Lower leg skin (tissue), 4 donors: ENCODE measurements around the gene HMCN2. TPM values are rescaled to one million over a fixed set of nuclear protein-coding genes. Genes with fewer than 3 reads are reported as not detected.

ENCODE experiments used
- DNase-seq, 2 donors: peaks; one replicate each; pipeline ENCODE4 v3.0.0-alpha.2; 2019; ENCODE audit warnings: low spot score in 2 of 2
- H3K4me3 ChIP-seq: fragments of 200-600 bp; sonication (generic); 2 replicates; pipeline ENCODE4 v1.5.1; 2017; ENCODE audit warnings: mild to moderate bottlenecking, low read depth; ENCODE audit not compliant: poor library complexity, severe bottlenecking
- POLR2A ChIP-seq, 2 donors: fragments of 450-650 bp; IDR thresholded peaks; one replicate each; pipeline ENCODE4 v1.6.1; 2016 to 2017; ENCODE audit warnings: antibody characterized with exemption in 2 of 2, mild to moderate bottlenecking in 1 of 2, moderate library complexity in 1 of 2
- WGBS, 2 donors: methylation state at CpG; one replicate each; pipeline ENCODE4 v1.1.5; 2018; 5-methylcytosine and 5-hydroxymethylcytosine counted together
- intact Hi-C: fragments of 100-400 bp; cut with DNase I; formaldehyde crosslinking; loops from one replicate; pipeline ENCODE4 v1.15.0; 2023; ENCODE audit warnings: low total_unique reads
- total RNA-seq, 4 donors: library from RNA; depleted of rRNA; stranded (reverse); fragments of >200 nt; gene quantifications; one replicate each; pipeline ENCODE4 v1.1.0, GENCODE V29; 2016
- TF ChIP-seq, protein P1 (sequence below), 3 donors: fragments of 450-650 bp; IDR thresholded peaks; one replicate each; pipeline ENCODE4 v1.5.1; 2016; ENCODE audit warnings: antibody characterized with exemption in 3 of 3, mild to moderate bottlenecking in 3 of 3, moderate library complexity in 2 of 3

HMCN2 gene
- total RNA-seq, 4 donors from 2014 or later: 1.9 to 4.3 (median 3.0) TPM

DNA sequence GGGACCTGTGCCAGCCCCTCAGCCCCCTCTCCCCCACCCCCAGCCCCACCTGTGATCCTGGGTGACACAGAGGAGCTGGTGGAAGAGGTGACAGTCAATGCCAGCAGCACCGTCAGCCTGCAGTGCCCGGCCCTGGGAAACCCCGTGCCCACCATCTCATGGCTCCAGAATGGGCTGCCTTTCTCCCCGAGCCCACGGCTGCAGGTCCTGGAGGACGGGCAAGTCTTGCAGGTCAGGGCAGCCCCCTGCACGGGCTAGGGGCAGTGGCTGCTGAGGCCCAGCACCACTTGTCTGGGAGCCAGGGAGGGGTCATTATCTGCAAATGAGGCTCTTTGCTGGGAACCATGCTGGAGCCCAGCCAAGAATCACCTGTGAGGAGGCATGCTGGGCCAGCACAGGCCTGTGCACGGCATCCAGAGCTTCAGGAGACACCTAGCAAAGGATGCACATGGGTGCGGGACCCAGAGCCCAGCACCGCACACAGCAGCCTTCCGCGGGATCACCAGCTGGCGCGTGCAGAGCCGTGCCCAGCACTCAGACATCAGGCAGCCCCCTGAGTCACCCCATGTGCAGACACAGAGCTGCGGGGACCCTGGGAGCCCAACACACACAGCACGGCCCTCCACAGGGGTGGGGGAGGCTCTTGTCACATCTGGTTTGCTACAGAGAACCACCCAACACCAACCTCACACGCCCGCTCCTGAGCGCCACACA lies 117.2 kb downstream of the HMCN2 start:
- H3K4me3 ChIP-seq: no peak overlapping the region
- TF ChIP-seq POLR2A (IDR thresholded peaks at IDR 0.05): no peak
- TF ChIP-seq, protein P1, sequence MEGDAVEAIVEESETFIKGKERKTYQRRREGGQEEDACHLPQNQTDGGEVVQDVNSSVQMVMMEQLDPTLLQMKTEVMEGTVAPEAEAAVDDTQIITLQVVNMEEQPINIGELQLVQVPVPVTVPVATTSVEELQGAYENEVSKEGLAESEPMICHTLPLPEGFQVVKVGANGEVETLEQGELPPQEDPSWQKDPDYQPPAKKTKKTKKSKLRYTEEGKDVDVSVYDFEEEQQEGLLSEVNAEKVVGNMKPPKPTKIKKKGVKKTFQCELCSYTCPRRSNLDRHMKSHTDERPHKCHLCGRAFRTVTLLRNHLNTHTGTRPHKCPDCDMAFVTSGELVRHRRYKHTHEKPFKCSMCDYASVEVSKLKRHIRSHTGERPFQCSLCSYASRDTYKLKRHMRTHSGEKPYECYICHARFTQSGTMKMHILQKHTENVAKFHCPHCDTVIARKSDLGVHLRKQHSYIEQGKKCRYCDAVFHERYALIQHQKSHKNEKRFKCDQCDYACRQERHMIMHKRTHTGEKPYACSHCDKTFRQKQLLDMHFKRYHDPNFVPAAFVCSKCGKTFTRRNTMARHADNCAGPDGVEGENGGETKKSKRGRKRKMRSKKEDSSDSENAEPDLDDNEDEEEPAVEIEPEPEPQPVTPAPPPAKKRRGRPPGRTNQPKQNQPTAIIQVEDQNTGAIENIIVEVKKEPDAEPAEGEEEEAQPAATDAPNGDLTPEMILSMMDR (IDR thresholded peaks at IDR 0.05): no peak
- 61 to 65% methylated on average over 7 to 9 of the region's 20 CpGs for WGBS, 2 donors
- intact Hi-C loops: no loop called here
- DNase-seq: no peak

DNA sequence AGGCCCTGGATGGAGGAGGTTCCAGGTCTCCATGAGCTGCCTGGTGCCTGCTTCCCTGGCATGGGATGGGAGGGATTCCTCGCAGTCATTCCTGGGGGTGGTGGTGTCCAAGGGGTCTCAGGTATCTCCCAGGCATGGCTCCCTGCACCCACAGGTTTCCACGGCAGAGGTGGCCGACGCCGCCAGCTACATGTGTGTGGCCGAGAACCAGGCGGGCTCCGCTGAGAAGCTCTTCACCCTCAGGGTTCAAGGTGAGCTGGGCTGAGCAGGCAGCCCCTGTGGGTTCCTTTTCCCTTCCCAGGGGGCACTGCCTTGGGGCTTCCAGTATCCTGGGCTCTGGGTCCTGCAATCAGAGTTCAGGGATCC lies 117.8 kb downstream of the HMCN2 start:
- intact Hi-C loops: no loop called here
- TF ChIP-seq, protein P1 (IDR thresholded peaks at IDR 0.05): no peak
- no peak for TF ChIP-seq POLR2A (IDR thresholded peaks at IDR 0.05)
- no peak for DNase-seq
- no peak overlapping the region for H3K4me3 ChIP-seq
- no CpG with 5 or more reads among the region's 8 CpGs for WGBS, 2 donors

DNA sequence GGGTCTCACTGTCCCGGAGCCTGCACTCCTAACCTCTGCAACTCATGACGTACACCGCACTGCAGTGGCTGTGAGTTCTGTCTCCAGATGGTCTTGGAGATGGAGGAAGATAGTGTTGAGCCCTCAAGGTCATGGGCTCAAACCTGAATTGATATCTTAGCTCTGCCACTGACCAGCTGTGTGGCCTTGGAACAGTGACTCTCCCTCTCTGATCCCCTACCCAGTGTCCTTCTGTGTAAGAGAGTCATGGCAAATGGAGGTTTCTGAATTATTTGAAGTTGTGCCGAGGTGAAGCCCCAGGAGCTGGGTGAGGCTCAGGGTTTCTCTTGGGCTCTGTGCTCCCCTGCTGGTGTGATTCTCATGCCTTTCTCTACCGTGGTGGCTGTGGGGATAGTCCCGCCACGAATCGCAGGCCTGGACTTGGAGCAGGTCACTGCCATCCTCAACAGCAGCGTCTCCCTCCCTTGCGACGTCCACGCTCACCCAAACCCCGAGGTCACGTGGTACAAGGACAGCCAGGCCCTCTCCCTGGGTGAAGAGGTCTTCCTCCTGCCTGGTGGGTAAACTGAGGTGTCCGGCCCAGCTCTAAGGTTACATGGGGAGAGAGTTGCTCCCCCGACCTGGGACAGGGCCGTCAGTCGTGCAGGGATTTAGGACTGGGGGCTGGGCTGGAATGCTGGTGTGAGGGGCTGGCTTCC lies 118.6 kb downstream of the HMCN2 start:
- no peak overlapping the region for H3K4me3 ChIP-seq
- intact Hi-C loops: no loop called here
- TF ChIP-seq POLR2A (IDR thresholded peaks at IDR 0.05): no peak
- TF ChIP-seq, protein P1 (IDR thresholded peaks at IDR 0.05): no peak
- WGBS, 2 donors: 80 to 89% methylated on average over 15 to 17 of the region's 18 CpGs
- DNase-seq: no peak

DNA sequence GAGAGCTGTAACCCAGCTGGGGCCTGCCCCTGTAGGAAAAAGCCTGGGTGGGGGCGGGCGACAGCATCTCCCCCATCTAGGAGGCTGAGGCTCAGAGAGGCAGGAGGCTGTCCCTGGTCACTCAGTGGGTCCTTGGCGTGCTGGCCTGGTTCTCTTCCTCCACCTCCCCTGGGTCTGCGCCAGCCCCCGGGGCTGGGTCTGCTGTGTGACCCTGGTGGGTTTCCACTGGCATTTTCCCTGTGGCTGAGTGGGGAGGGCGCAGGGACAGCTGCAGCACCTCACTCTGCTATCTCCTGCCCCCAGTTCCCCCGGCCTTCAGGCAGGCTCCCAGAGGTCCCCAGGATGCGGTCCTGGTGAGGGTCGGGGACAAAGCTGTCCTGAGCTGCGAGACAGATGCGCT lies 119.7 kb downstream of the HMCN2 start:
- WGBS, 2 donors: 90 to 94% methylated on average over 11 of the region's 11 CpGs
- no peak for TF ChIP-seq POLR2A (IDR thresholded peaks at IDR 0.05)
- TF ChIP-seq, protein P1 (IDR thresholded peaks at IDR 0.05): no peak
- no peak for DNase-seq
- no peak overlapping the region for H3K4me3 ChIP-seq
- intact Hi-C loops: no loop called here

DNA sequence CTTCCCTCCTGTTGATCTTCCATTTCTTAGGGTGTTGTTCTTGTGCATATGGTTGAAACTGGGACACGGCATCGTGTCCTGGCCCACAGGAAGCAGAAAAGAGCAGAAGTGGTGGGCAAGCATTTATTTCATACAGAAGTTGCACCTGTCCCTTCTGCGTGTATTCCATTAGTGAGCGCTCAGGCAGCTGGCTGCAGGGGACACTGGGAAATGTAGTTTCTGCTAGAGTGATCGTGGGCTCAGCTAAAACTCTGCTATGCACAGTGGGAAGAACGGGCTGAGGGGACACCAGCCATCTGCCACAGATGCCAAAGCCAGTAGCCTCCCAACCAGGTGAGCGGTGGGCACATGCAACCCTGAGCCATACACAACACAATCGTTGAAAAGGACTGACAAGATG lies 121.8 kb downstream of the HMCN2 start:
- TF ChIP-seq, protein P1 (IDR thresholded peaks at IDR 0.05): no peak
- TF ChIP-seq POLR2A (IDR thresholded peaks at IDR 0.05): no peak
- intact Hi-C loops: no loop called here
- no peak for DNase-seq
- no peak overlapping the region for H3K4me3 ChIP-seq
- 88% methylated on average over 8 of the region's 8 CpGs for WGBS, 2 donors
